ENCODE measurements around the gene DOCK10.

GRCh38 chr2:224890372-224890771 lies 151.9 kb downstream of the DOCK10 start:
- TF ChIP-seq EZH2 (IDR thresholded peaks at IDR 0.05; ENCODE audit: borderline replicate concordance, low read depth, low read length, severe bottlenecking) (no peak), CTCF (IDR thresholded peaks at IDR 0.05; ENCODE audit: borderline replicate concordance, extremely low read depth, low read length, poor library complexity, severe bottlenecking) (no peak)

Data from DND-41 (cell line).